ENCODE measurements around the gene SPATA3.

The SPATA3 gene

DNA sequence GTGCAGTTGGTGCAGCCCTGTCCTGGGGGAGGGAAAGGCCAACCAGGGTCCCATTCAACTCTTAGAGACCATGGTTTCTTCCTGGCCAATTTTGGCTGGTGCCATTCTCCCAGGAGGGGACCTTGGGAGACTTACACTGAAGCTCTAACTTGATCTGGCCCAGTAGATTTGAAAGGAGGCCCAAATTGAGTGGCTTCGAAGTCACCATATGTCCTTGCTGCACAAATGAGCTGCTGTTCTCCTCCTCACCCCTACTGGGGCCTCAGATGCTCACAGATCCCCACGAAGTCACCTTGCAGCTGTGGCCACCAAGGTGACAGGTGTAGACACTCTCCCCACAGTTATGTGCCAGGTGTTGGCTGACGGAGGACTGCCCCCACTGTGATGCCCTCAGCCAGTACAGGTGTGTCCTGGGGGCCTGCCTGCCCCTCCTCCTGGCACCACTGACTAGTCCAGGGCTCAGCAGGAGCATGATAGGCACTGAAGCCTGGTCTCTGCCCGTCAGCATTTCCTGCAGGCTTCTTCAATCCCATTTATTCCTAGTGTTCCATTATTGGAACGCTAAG, 36.7 kb downstream of the SPATA3 start:
- DNase-seq, result no peak

DNA sequence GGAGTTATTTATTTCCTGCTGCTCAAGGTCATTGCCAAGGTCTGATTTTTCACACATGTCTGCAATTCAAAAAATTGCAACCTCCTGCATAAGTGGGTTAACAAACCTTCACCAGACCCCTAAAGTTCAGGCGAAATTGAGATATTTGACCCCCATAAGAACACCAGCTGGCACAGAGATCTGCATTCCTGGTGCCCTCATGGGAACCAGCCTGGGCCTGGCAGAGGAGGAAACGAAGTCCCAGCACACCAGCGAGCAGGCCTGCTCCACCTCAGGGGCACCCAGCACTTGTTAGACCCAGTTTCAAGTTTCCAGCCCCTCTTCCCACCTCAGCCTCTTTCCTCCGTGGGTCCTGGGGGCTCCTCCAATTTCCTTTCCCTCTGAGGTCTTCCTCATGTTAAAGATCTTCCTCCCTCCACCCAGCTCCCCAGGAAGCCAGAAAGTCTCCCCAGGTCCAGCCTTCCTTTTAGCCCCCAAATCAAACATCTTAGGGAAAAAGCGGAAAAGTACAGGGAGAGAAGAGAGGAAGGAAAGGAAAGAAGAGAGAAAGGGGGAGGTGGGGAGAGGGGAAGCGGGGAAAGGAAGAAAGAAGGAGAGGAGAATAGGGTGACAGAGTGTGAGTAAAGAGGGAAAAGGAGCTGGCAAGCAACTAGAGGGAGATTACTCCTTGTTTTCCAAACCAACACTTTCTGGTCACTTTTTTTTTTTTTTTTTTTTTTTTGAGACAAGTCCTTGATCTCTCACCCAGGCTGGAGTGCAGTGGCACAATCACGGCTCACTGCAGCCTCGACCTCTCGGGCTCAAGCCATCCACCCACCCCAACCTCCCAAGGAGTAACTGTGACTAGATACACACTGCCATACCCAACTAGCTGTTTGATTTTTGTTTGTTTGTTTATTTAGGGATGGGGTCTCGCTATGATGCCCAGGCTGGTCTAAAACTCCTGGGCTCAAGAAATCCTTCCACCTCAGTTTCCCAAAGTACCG, 37.5 kb downstream of the SPATA3 start:
- no peak for DNase-seq

DNA sequence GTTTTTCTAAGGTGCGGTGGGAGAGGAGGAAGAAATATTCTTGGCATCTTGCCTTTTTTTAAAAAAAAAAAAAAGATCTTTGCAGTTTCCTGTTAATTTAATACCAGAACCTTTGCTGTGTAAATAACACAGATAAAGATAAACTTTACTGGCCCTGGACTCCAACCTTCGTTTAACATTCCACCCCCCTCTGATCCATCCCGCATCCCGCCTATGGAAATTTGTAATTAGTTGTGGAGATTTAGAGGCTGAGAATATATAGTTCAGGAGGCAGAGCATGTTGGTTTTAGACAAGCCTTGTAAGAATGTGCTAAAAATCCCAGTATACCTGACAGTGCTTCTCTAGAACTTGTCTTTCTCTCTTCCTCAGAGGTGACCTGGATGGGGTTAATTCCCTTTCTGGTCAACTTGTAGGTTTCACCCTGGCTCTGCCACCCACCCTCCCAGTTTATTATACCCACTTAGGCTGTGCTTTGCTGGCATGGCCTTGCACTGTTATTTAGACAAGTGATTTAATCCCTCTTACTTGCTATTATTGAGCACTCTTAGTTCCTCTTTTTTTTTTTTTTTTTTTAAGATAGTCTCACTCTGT, 38.5 kb downstream of the SPATA3 start:
- no peak for DNase-seq

DNA sequence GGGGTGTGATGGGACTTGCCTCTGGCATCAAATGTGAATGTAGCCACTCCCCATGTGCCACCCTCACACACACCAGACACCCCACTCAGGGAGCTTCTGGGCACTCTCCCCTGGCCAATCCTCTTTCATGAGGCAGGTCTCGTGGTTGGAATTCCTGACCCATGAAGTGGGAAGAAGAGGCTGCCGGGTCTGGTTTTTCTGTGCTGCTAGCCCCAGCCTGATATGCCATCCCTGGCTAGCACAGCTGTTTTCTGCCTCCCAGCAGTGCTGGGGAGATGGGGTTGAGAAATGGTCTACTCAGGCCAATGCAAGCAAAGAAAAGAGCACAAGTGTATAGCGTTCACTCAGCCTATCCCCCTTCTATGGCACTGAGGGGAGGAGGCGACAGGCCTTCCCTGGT, 40.2 kb downstream of the SPATA3 start:
- no peak for DNase-seq

DNA sequence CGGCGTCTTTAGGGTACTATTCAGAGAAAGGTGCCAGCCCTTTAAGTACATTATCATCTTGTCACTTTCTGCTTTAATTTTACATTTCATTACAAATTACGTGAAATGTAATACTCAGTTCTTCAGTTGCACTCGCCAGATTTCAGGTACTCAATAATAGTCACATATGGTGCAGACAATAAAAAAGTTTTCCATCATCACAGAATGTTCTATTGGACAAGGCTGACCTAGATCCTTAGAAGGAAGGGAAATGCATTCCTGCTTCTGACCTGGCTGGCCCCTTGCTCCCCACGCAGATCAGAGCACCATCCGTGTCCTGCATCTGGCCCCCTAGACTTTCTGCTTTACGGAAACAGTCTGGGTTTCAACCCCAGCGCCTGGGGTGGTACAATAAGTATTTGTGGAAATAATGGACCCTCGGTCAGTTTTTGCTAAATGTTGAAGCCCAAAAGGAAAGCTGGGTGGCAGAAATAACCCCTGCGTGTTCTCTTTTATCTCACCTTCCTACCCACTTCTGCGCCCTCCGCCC, 40.7 kb downstream of the SPATA3 start:
- no peak for DNase-seq

DNA sequence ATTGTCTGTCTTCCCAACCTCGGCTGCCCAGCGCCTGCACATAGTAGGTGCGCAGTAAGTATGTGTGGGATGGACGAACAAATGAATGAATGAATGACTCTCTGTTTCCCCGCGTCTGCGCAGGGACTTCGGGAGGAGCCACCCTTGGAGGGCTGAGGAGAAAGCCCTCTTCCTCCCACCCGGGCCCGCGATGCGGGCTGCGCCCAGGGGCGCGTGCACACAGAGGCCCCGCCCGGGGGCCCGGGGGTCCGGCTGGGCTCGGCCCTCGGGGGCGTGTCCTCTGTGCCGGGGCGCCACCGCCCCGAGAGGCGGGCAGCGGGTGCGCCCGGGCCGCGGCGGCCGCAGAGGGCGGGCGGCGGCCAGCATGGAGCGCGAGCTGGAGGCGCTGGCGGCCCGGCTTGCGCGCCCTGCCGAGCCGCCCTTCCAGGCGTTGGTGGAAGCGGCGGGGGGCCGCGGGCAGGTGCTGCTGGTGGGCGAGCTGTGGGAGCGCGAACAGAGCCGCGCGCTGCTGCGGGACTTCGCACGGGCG, 41.3 kb downstream of the SPATA3 start, which contains the start of gene C2orf72:
Gene C2orf72 (plus strand): TSS at position 322 of the 529 bp plus-strand sequence. CDS start 43 bp downstream, at position 365.
- DNase-seq, result no peak

DNA sequence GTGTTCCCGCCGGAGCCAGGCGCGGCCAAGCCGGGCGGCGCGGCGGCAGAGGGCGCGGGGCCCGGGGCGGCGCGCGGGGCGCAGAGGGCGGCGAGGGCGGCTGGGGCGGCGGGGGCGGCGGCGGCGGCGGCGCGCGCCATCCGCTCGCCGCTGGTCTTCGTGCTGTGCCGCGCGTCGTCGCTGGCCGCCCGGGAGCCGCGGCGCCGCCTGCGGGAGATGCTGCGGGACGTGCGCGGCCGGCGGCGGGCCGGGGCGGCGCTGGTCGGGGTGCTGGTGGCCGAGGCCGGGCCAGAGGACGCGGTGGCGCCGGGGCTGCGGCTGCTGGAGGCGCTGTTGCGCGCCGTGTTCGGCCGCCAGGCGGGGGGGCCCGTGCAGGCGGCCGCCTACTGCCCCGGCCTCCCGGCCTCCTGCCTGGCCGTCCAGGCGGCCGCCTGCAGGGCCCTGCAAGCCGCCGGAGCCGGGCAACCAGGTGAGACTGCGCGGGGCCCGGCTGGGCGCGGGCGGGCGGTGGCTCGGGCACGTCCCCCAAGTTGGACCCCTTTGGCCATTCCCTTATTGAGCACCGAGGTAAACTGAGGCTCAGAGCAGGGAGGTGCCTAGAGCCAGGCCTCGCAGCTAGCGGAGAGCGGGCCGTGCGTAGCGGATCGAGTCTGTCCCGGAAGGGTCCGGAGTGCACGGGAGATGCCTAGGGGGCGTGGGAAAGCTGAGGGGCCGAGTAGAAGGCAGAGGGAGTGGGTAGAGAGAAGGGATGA, 42.0 kb downstream of the SPATA3 start:
- DNase-seq, result no peak

DNA sequence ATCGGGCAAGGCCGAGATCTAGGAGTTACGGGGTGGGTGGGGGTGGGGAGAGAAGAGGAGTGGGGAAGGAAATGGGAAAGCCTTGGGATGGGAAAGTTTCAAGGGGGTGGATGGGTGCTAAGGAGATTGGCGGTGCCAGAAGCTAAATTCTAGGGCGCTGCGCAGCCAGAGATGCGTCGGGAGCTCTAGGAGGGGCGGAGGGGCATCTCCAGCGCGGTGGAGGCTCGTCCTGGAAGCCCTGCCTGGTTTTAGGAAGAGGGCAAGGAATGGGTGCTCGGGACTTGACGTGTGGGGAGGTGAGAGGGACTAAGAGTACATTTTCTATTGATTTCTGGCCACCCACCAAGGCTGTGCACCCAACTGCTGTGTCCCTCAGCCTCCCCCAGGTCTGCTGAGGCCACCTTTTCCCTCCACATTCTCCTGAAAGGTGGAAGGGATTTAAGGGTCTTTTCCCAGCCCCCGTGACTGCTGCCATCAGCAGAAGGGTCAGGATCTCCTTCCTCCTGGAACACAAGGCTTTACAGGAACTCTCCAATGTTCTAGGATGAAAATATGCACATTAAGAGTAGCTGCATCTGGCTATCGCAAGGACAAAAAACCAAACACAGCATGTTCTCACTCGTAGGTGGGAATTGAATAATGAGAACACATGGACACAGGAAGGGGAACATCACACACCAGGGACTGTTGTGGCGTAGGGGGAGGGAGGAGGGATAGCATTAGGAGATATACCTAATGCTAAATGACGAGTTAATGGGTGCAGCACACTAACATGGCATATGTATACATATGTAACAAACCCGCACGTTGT, 42.8 kb downstream of the SPATA3 start:
- DNase-seq, result no peak

DNA sequence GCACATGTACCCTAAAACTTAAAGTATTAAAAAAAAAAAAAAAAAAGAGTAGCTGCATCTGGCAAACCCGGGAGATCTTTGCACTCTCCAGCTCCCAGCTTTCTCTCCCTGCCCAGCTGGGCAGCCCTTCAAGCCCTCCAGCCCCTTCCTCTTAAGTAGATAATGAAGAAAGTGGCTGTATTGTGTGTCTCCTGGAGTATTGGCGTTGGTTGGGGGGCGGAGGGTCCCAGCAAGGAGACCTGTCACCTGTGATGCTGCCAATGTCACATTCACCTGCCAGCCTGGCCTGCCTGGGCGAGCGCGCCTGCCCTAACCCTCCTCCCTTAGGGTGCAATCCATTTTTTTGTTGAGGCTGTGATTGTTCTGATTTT, 43.4 kb downstream of the SPATA3 start:
- DNase-seq, result no peak

DNA sequence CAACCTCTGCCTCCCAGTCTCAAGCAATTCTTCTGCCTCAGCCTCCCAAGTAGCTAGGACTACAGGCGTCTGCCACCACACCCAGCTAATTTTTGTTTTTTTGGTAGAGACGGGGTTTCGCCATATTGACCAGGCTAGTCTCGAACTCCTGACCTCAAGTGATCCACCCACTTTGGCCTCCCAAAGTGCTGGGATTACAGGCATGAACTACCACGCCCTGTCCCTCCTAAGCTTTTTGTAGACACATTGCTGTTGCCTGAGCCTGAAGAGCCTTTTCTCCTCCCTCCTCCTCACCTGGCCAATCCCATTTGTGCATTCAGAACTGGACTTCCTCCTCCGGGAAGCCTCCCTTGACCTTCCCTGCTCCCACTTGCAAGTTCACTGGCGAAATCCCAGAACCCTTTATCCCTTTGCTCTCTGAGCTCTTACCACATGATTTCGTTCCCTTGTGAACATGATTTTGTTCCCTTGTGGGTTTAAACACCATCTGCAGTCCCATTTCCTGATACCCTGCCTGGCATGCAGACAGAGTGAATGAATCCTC, 44.0 kb downstream of the SPATA3 start:
- DNase-seq, result no peak

DNA sequence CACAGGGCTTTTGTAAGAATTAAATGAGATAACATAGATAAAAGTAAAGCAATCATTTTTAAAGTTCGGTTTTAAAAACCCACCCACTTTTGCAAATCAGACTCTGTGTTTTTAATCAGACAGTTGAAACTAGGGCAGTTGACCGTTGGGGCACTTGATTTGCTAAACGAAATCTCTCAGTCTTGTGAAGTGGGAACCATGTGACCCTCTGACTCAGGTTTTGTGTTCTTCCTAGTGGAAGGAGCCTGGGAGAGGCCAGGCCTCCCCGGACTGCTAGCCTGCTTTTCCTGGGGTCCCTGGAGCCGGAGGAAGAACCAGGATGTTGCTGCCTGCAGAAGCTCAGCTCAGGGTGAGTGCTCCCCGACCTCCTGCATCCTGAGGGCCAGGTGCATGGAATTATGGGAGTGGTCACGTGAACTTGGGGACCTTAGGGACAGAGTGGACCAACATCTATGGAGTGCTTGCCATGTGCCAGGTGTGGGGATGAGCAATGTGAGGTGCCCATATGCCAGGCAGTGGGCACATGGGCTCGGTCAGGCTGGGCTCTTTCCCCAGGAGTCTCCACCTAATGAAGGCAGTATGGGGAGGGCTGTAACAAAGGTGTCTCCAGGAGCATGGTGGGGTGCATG, 45.3 kb downstream of the SPATA3 start:
- no peak for DNase-seq

DNA sequence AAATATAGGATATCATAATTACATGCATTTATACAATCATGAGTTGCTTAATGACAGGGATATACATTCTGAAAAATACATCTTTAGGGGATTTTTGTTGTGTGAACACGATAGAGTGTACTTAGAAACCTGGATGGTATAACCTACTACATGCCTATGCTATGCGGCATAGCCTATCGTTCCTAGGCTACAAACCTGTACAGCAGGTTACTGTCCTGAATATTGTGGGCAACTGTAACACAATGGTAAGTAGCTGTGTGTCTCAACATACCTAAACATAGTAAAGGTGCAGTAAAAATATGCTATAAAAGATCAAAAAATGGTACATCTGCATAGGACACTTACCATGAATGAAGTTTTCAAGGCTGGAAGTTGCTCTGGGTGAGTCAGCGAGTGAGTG, 47.9 kb downstream of the SPATA3 start:
- DNase-seq, result no peak

DNA sequence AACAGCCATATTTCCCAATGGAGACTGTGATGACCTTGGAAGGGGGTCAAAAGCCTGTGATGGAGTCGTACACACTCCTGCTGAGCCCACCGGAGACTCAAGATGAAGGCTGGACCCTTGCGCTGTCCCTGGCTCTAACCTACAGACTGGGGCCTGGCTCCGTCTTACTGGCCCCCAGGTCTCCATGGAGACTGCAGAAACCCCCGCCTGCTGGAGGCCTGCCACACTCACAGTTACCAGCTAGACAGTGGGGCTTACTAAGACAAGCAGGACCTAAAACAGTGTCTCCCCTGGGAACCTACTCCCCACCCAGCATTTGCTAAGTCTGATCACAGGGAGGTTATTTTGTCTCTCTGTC, 51.0 kb downstream of the SPATA3 start:
- DNase-seq, result no peak

DNA sequence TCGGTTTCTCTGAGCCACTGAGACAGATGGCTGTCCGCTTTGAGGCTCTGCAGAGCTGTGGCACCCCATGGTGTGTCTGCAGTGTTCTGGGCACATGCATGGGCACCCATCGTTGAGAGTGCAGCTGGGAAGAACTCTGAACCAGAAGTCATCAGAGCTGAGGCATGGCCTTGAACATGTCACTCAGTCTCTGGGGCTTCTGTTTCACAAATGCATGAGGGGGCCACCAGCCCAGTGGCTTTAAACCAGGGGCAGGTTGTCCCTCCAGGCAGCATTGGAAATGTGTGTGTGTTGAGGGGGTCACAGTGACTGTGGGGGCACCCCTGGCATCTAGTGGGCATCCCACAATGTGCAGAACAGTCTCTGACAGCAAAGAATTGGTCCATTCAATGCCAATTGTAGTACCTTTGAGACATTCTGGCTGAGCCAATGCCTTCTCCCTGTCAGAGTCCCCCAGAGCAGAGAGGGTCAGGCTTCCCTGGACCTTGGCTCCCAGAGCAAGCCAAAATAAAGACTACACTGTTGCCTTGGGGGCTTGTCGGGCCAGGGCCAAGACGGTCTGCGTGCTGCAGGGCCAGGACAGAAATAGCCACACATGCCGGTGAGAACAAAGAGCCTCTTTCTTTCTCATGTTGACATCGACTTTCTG, 51.5 kb downstream of the SPATA3 start:
- DNase-seq, result no peak

DNA sequence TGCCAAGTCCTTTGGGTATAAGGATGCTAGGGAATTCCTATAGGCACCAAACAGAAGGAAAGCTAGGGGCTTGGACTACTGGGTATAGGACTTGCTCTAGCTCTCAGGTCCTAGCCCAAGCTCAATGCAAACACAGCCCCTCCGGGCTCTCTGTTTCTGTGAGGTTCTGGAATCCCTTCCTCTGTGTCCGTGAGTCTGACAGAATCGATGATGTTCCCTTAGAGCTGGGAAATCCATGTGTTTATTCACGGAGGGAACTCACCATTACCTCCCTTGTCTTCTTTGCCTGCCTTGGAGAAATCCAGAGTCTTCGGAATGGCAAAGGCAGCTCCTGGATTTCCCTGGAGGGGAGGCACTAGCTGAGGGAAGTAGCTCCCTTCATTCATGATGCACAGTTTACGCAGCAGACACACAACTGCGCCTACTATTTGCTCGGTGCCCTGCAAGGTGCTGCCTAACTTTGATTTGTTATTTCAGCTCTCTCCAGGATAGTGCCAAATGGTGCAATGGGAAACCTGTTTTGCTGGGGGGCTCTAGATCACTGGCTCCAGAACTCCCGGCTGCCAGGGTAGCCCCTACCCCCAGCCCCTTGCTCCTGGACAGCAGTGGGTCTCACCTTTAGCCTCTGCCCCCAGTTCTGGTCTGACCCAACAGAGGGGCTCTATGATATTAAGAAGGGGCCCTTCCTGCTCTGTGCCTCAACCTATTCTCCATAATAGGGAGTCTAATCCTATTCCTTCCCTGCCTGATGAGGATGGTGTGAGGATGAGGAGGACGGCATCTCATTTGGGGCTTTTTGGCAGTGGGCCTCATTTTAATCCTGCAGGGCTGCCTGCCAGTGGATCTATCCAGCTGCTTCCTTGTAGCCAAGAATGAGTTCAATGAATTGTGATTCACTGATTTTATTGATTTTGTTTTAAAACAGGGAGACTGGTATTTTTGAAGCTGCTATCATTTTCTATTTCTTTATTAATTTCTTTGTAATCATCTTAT, 52.3 kb downstream of the SPATA3 start:
- DNase-seq, result no peak

DNA sequence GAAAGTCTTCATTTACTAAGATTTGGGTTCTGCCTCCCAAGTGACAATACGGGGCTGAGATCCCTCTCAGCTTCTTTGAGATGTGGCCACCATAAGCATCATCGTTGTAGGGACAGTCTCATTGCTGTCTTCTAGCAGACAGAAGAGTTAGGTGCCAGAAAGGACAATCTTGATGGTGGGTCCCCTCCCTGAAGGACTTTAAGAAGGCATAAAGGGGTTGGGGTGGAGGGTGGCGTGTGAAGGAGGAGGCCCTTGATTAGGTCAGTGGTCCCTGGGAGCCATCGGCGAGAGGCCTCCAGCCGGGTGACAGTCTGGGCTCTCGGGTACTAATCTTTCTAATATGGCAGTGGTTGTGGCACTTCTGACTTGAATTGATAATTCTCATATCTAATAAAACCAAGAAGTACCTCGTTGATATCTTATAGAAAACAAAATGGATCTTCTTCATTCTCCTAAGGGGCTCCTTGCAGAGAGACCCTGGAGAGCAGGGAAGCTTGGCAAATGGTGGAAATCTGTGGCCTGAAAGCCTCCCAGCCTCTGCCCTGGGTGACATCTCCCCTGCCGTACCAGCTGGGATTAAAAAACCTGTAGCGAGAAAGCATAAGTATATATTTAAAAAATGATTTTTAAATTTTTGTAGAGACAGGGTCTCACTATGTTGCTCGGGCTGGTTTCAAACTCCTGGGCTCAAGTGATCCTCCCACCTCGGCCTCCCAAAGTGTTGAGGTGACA, 53.5 kb downstream of the SPATA3 start:
- DNase-seq, result no peak

DNA sequence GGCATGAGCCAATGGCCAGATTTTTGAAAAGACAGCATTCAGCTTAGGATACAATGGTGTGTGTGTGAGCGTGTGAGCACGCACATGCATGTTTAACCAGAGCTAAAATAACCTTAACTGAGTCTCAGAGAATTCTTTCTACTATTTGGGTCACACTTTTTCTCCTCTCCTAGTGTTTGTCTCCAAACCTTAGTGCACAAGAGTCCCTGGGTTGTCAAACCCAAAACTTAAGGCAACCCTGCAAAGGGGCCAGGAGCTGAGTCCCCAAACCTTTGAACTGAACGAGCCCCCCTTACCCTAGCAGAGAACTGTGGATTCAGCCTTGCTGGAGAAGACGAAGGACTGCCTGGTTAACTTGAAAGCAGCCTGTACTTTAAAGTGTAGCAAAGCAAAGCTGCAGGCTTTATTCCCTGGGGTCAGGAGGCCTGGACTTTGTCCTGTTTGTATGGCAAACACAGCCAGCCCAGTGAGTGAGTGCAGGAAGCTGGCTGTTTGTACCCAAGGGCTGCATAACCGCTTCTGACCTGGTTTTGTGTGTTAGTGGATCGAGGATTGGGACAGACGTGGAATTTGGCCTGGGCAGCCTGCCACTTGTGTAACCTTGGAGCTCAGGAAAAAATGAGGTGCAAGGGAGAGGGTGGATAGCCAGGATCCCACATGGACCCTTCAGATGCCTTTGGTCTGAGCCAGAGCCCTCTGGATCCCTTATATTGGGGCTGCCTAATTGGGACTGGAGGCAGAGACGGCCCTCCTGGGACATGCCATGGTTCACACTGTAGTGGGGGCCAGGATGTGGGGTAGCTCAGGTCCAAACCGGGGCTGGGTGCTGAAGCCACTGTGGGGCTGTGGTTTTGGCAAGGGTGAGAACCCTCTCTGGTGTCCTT, 54.3 kb downstream of the SPATA3 start:
- DNase-seq, result no peak

Measured in T-helper 9 cell (primary cell).